Dedifferentiated amniotic fluid mesenchymal stem cell (primary cell): Measurements from ENCODE around the gene UBE2G2.

Experiments used
- DNase-seq: peaks from one replicate; pipeline ENCODE4 v3.0.0-alpha.2; 2016; ENCODE audit errors: extremely low spot score

UBE2G2 gene, protein sequence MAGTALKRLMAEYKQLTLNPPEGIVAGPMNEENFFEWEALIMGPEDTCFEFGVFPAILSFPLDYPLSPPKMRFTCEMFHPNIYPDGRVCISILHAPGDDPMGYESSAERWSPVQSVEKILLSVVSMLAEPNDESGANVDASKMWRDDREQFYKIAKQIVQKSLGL

DNA sequence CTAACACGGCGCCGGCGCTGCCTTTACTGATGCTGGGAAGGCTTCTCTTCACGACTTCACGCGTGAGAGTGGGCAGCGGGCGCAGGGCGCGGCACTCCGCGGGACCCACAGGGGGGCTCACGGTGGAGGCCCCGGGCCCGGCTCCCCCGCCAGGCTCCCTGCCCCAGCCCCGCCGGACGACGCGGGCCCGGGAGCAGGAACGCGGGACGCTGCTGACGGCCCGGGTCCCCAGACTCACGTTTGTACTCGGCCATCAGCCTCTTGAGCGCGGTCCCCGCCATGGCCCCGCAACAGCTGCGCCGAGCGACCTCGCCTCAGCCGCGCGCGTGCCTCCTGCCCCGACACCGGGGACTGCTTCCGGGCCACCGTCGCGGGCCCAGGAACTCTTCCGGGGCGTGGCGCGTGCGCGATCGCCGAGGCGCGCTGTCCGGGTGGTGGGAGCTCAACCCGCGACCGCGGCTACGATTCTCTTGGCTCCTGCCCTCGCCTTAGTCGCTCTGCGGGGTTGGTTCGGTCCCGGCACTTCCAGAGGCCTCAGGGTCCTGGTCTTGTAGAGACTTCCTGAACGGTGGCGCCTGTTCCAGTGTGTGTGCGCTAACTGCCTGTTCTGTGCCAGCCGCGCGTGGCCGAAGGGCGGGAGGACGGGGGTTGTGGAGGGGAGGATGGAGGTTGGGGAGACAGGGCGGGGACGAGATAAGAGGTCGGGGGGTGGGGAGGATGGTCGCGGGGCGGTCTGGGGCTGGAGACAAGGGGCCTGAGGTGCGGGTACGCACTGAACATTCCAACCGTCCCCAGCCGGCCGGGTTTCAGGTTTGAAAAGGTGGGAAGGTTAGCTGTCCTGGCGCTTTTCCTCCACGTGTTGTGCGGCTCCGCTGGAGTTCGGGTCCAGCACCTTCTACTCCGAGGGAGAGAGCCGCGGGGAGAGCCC, at the start of gene UBE2G2:
UBE2G2 (minus strand) TSS at position 353 of the 928 bp plus-strand sequence; CDS start at position 281, 72 bp downstream.
- DNase-seq, result peak; percentile 58

DNA sequence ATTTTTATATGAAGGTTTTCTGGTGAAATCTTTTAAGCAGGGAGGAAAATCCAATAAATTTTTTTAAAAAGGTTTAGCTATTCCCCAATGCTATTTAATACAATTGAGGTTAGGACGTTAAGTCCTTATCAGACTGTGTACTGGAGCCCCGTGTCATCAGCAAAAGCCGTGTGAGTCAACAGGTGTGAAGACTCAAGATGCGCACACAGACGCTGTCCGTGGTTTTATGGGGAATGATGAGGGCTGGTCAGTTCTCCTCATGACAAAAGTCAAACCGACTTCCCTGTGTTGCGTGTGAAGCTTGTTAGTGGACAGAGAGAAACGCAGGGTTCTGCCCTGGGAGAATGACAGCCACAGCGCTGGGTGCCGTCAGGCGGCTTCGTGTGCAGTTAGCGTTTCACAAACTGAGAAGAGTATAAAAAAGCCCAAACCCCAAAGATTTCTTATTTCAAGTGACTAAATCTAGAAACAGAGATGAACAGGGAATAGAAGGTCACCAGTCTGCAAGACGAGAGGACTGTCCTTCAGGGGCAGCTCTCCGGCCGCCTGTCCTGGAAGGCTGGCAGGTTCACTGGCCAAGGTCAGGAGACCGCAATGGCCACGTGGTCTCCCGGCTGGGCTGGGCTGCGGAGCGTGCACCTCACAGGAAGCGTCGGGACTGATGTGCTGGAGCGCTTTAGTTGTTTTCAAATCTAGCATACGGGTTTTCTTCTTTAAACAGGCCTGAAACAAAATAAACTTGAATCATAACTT, 49.5 kb upstream of the UBE2G2 start:
- DNase-seq, result no peak

DNA sequence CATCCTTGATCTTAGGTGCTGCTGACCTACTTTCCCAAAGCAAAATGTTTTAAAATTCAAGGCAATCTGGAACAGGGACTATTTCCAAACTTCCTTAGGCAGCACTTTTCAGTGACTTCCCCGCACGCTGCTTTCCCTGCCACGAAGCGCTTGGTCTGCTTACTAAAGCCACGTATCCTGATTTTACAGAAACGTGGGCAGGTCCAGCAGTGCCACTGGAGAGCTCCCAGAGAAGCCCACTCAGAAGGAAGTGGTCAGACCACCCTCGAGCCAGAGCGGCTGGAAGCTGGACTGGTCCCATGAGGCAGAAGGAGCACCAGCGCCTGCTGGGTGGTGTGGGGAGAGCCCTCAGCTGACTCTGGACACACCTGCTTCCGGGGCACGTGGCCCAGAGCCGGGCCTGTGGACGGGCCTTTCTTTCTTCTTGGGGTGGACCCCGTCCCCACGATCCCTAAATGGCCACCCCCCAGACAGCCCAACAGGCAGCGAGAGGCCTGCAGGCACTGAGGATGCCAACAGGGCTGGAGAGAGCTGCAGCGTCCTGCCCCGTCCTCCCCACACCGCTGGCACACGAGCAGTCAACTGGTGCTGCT, 48.7 kb upstream of the UBE2G2 start:
- DNase-seq, result no peak

DNA sequence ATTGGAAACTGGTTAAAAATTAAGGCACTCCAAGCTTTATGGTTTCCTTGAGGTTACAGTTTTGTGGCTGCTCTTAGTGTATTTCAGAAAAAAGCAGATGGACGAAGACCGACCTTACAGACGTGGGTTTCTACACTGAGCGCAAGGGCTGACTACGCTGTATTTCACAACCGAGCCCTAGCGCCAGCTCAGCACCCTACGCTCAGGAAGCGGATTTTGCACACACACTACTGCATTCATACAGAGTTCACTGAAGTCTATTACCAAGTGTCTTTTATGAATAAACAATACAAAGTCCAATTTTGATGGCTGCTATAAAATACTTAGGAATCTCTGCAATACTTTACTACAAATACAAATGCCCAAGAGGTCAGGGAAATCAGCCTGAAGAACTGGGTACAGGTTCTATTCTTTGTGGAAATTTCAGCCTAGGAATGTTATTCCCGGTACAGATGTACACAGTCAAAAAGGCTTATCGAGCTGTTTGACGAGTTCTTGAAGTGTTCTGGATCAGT, 48.1 kb upstream of the UBE2G2 start:
- no peak for DNase-seq

DNA sequence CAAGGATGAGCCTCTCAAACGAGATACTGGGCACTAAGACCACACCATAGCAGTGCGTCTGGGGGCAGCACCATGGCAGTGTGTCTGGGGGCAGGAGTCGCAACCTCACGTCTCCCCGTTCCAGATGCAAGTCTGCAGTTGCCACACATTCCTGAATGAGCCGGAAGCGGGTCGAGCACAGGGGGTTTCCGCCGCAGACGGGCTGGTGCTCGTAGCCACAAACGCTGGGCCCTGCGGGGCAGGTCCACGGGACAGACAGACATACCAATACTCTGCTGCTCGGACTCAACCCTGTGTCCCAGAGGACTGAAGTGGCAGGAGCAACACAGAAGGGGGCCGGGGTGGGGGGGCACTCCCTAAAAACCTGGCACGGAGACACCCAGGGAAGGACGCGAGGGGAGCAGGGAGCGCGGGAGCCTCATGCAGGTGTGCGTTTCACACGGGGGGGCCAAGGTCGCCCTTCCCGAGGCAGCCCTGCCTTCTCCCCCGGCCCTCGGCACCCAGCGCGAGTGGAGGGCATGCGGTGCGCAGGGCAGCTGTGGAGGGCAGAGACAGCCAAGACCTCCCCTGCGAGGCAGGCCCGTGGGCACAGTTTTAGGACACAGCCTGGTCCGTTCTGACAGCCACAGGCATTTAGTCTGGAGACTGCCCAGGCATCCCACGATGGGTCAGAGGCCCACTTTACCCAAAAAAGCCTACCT, 47.4 kb upstream of the UBE2G2 start:
- no peak for DNase-seq

DNA sequence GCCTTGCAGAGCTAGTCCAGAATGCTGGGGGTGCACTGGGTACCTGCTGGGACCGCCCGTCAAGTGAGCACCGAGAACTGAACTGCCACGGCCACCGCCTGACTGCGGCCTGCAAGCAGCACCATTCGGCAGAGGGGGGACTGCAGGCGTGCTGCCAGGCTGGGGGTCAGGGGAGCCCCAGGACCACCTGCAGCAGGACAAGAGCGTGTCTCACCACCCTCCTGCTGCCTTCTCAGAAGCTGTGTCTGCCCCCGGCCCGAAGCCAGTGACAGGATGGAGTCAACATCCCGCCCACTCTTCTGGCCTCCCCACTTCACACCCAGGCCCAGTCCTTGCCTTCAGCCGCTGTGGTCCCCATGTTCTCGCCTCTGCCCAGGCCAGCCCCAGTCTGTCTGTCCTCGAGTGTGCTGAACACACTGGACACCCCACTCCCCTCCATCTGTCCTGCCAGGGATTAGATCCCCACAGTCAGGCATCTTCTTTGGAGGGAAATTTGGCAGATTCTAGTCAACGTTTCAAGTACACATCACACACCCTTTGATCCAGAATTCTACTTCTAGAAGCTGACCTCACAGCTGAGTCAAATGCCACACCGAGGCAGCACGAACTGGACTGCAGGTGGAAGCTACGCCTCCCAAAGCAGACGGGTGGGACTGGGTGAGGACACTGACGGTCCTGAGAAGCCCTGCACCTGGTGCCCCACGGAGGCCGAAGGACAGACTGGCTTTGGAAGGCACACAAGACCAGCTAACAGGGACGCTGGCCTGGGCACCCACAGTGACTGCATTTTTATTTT, 45.8 kb upstream of the UBE2G2 start:
- no peak for DNase-seq

DNA sequence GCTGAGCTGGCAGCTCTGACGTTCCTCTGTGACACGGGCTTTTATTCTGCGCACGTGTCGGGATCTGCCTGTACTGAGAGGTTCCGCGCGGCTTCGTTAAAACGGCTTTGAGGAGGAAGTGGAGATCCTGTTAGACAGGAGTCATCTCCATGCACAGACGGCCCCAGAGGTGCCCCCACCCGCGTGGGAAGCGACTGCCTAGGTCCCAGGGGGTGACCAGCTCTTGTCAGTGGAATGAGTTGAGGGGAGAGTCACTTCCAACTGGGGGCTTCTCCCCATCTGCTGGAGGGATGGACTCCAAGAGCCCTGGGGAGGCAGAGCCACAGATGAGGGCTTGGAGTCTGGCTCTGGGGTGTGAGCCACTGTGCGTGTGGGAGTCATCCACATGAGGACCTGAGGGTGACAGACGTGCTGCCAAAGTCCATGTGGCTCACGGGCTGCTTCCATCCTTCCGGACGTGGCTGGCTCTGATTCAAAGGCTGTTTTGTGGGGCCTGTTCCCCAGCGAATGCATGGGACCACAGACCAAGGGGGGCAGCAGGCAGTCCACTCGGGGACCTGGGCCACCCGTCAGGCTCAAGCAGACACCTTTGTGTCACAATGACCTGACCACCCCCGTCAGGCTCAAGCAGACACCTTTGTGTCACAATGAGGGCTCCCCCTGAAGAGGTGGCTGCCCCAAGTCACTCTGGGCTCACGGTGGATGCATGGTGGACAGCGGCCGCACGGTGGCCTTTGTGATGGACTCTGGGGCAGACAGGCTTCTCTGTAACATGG, 45.1 kb upstream of the UBE2G2 start:
- DNase-seq, result no peak

DNA sequence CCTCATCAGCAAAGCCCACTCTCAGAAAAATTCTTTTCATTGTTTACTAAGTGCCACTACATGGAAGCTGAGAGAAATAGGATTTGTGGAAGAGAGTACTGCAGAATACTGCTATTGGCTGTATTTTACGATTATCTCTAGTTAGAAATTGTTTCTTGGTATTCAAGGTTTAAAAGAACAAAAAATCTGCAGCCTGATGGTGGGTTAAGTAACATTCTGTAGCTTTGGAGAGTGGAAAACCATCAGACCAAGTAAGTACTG, 44.5 kb upstream of the UBE2G2 start:
- no peak for DNase-seq

DNA sequence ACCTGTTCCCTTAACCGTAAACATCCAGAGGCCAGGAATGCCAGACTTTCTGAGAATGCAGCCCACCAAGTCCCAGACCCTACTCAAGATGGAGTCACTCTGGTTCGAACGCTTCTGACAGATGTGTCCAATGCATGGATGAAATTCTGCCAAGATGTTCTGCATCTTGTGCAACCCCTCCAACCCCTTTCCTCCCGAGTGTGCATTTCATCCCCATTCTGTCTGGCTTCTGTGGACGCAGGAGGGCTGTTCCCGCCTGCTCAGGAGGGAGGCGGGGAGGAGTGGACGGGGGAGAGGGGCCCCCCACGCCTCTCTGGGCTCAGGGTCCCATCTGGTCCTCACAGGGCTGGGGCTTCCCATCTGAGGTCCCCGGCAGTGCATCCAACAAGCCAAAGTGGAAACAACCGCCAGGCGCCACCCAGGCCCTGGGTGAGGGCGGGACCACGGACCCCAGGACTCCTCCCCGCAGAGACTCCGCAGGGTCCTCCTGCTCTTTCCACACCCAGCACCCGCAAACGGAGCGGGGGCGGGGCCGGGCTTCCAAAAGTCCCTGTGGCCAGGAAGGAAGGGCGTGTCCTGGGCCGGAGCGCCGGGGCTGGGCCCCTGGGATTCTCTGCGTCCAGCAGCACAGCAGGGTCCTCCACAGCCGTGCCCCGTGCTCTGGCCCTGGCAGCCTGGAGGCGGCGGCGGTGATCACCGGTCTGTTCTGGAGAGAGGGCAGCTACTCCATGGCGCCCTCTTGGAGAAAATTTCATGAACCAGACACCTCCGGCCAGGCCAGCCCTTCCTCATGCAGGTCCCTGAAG, 44.0 kb upstream of the UBE2G2 start:
- DNase-seq, result no peak

DNA sequence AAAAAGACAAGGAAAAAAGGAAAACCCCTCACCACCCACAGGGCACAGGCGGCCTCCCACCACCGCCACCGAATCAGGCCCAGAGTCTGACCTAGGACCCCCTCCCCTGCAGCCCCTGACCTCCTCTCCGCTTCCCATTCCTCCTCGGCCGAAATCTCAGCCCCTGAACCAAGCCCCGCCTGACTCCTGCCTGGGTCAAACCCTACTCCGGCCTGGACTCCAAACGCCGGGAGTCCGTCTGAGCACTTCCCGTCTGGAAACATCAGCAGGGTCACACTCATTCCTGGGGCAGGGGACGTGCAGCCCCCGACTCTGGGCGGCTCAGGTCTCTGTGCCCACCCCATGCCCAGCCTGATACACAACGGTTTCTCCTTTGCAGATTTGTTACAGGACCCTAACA, 42.6 kb upstream of the UBE2G2 start:
- no peak for DNase-seq

DNA sequence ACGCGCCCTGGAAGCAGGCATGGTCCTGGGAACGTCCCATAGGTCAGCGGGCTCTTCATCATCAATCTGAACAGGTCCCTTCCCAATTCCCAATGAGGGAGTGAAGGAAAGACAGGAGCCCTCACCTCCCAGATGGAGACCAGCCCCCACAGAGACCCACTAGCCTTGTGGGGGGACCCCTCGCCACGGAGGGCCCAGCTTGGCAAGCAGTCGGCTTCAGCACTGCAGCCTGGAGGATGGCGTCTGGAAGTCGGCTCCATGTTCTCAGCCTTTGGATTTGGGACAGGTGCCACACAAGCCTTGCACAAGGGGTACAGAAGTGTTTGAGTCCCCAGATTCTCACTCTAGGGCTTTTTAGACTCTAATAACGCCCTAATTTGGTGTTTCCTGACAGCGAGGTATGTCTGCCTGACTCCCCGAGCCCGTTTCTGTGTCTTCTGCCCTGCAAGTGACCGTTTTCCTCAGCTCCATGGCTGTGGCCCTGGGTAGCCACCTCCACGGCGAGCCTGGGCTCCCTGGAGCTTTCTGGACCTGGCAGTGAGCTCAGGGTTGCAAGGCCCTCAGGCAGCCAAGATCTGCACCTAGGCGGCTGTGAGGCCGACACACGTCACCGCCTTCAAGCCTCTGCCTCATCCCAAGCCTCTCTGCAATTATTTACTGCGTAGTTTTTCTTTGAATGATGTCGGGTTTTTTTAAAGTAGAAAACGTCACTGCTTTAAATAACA, 41.3 kb upstream of the UBE2G2 start:
- no peak for DNase-seq

DNA sequence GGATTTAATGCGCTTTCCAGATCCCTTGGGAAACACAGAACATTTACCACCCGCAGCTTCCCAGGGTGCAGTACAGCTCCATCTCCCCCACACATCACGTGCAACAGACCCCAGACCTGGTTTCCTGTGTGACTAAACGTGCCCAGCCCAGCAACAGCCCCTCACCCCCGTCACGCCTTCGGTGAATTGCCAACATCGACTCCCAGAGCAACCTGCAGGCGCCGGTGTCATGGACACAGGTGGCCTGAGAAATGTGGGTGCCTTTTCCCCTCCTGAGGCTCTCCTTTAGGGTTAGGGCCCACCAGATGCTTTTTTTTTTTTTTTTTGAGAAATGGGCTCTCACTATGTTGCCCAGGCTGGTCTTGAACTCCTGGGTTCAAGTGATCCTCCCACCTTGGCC, 40.5 kb upstream of the UBE2G2 start:
- DNase-seq, result no peak

DNA sequence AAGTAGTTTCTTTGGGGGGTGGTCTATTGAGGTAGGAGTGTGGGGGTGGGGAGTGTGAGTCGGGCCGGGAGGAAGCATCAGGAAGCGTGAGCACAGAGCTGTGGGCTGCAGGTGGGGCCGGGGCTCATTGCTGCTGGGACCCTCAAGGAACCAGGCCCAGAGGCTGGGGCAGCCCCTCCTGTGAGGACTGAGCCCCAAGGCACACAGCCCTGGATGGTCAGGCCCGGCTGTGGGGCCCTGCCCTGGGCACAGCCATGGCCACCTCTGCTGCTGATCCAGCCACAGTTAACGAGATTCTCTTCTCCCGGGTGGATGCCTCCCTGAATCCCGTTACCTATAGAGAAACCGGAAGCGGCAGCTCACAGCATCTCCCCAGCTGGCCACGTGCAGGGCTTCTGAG, 39.2 kb upstream of the UBE2G2 start:
- DNase-seq, result no peak

DNA sequence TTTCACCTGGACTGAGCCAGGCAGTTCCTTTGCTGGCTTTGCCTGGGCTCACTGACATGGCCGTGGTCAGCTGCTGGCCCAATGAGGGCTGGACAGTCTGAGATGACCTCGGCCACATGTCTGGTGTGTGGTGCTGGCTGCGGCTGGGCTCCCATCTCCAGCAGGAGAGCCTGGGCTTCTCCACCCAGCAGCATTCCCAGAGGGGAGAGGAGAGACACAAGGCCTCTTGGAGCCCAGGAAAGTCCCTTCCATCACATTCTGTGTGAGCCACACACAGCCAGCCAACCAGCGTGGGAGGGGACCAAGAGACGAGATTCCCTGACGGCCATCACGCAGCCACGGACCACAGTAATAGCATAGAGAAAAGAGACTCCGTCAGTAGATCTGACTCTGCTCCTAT, 37.3 kb upstream of the UBE2G2 start:
- DNase-seq, result no peak

DNA sequence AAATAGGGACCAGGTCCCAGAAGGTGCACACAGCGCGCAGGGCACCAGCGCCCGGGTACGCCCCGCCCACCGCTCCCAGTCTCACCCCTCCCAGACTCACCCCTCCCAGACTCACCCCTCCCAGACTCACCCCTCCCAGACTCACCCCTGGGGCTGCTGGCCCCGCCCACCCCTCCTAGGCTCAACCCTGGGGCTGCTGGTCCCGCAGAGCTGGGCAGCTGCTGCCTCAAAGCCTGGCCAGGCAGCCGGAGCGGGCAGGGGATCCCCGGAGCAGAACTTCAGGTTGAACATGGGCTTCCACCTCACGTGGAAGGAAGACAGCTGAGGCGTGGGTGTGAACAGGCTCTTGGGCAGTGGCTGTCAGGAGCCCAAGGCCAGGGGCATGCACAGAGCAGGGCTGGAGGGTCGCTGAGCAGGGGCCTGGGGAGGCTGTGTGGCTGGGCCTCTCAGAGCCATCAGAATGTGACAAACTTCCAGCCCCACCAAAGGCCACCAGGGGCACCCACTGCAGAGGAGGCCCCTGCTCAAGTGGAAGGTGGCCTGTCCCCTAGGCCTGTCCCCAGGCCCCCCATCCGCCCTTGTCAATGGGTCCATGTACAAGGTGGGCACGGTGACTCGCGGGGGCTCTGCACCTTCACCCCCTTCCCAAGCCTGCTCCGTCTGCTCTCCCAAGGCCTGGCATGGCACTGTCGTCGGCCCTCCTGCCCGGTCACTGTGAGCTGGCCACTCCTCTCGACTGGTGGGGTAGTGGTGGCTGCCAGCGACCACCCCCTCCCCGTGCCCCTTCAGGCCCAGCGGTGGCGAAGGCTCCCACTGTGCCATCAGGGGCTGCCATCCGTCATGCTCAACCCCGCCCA, 36.6 kb upstream of the UBE2G2 start:
- DNase-seq, result no peak

DNA sequence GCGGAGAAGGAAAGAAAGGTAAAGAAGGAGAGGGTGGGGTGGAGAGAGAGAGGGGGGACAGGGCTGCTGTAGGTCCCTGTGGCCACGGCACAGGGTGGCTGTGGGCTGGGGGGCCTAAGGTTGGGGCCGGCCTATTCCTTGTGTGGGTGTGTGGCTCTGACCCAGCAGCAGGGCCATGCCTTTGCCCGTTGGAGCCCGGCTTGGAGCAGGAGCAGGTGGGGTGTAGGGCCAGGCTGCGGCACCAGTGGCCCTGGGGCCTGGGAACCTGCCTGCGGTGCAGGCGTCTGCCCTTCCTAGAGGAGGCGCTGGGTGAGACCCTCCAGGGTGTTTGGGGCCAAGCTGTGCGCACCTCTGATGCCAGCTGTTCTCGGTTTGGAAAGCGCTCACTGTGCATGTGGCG, 35.9 kb upstream of the UBE2G2 start:
- DNase-seq, result no peak

DNA sequence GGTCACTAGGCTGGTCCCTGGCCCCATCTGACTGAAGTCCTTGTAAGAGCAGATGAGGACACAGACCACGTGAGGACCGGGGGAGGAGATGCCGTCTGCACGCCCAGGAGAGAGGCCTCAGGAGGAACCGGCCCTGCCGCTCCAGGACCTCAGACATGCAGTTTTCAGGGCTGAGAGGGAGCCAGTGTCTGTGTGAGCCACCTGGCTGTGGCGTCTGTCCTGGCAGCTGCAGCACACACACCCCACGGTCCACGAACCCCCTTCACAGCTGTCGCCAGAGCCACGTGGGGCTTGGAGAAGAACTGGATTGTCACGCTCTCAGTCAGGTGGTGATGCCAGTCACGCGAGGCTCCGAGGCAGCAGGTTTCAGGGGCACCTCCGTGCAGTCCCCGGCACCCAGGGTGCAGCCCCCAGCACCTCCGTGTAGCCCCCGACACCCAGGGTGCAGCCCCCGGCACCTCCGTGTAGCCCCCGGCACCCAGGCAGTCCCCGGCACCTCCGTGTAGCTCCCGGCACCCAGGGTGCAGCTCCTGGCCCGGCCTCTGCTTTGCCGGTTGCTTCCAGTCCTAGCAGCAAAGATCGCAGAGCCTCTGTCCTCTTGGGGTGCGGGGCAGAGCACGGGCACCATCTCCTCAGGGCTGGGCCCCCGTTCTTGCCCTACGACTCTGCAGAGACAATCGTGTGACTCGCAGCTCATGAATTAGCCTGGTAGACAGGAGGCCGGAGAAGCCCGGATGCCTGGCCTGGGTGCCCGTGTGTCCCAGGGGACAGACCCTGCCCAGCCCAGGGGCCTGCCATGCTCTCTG, 35.2 kb upstream of the UBE2G2 start:
- no peak for DNase-seq
